Activated CD8-positive, alpha-beta memory T cell treated with anti-CD3 and anti-CD28 coated beads for 4 hours (primary cell): ENCODE measurements around the gene C5orf58.
A peak's percentile ranks its signal among the peaks of the same experiment; 100 is the strongest.
"Not testable (repeated sequence)": the region's sequence is repeated elsewhere in the genome, so short reads cannot be mapped to it uniquely, and the experiment has no call there.

Source experiments
- DNase-seq, 2 donors: peaks; one replicate each; pipeline ENCODE4 v3.0.0-alpha.2; 2020; ENCODE audit warnings: low read depth in 2 of 2

Gene C5orf58

DNA sequence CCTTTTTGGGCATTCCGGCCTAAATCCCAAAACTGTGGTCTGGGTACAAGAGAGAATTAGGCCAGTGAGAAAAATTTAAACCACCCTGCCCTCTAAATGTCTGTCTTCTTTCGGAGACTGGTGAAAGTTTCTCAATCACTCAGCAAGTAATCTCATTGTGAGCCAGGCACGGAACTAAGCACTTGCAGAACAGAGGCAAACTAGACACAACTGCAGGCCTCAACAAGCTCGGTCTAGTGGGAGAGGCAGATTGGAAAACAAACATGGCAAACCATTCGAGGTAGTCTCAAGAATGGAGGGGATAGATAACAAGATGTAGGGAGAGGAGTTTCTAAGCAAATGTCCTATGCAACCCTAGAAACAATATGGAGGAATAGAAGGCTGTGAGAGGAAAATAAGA is 8.9 kb upstream of the C5orf58 start:
- no peak for DNase-seq

DNA sequence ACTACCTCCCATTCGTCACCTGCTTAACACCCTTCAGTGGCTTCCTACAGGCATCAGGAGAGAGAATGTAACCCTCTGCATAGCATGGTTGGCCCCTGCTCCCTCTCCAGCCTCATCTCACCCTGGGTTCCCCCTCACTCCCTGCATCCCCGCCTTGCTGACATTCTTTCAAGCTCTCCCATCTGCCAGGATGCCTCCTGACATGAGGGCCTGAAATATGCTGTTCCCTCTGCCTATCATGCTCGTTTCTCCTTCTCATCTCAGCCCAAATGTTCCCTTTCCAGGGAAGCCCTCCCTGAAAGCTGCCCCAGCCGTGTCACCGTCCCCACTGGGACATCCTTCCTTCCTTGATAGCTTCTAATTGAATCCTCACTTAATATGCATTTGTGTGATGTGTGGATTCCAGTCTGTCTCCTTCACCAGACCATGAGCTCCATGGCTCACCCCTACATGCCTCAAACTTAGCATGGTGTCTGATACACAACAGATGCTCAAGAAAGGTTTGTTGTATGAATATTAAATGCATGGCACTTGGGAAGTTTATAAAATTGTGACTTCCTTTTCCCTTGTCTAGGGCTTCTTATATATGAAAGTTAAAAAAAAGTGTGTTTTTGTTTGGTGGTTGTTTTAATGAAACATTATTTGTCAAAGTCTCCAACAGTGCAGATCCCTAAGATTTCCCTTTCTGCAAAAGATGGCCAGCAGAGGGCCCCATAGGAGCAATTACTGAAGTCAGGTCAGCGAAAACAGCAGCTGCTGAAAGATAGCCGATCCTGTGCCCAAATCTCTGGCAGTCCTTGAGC is 7.3 kb upstream of the C5orf58 start:
- DNase-seq = peak; percentile 55 to 63

DNA sequence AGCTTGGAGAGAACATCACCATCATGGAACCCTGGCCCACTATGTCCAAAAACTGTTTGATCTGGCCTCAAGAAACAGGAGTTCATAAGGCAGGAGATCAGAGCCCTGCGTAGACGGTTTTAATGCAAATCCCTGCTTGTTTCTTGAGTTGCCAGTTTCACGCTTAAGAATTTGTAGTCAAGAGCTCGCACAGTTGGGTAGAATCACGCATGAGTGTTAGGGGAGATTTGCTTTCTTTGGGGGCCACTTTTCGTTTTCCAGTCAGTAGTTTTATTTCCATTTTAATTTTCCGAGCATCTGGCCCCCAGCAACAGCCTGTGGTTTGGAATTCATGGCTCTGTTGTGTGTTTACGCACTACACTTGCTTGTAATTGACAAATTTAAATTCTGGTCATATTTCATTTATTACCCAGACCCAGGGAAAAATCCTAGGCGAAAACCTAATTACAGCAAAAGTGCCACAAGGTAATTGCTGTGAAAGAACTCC is 6.6 kb upstream of the C5orf58 start:
- DNase-seq = no peak

DNA sequence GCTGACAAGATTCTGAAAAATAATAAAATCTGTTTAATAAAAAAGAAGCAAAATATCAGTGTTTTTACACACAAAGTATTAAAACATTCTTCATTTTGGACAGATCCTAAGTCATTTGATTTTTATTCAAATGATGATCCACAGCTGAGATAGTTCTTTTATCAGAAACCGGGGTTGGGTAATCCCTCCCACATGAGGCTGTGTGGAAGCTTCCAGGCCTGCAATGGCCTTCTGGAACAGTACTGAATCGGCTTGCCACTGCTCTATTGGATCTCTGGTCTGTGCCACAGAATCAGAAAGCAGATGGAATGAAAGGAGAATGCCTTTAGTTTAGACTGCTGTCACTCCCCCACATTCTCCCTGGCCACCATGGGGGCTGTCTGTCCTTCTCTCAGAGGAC is 6.1 kb upstream of the C5orf58 start:
- no peak for DNase-seq

DNA sequence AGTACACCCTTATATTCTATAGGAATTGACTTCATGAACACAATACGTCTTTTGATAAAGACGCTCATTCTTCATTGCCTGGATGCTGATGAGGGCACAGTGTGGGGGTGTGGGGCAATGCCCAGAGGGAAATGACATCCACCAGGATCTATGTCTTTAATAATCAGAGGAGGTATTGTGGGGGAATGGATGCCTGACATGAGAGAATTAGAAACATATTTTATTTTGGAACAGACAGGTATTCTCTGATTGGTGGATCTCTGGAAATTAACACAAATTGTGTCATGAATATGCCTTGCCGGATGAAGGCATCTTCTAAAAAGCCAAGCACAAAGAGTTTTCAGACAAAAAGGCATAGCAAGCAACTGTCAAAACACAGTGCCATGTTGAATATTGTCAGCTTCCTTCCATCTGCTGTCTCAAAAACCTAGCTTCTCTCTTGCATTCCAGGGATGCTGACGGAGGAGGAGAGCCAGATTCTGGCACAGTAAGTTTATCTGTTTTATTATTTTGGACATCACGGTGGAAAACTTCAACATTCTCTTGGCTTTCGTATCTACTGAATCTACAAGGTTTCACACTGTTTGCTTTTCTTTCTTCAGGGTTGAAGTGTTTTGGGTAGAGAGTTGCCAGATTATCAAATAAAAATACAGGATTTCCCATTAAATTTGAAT is 3.9 kb upstream of the C5orf58 start:
- no peak for DNase-seq

DNA sequence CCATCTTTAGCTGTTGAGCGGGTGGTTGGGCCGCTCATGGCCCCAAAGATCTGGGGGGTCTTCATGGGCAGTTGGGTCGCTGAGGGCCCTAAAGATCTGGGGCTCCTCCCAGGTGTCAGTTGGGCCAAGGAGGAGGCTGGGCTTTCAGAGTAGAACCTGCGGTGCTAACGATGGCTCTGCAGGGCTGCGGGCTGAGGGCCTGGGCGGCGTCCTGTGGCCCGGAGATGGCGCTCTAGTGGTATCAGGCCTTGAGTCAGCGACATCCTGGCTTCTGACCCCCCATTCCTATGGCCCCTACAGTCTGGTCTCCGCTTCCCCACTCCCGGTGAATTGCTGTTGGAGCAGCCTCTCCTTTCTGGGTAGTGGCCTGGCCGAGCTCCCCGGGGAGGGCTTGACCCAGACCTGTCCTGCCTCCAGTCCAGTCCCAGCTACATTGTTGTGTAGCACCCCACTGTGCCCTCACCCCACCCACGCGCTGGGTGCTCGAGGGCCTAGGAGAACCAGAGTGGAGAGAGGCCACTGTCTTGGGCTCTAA is 640 bp downstream of the C5orf58 start:
- no peak for DNase-seq

DNA sequence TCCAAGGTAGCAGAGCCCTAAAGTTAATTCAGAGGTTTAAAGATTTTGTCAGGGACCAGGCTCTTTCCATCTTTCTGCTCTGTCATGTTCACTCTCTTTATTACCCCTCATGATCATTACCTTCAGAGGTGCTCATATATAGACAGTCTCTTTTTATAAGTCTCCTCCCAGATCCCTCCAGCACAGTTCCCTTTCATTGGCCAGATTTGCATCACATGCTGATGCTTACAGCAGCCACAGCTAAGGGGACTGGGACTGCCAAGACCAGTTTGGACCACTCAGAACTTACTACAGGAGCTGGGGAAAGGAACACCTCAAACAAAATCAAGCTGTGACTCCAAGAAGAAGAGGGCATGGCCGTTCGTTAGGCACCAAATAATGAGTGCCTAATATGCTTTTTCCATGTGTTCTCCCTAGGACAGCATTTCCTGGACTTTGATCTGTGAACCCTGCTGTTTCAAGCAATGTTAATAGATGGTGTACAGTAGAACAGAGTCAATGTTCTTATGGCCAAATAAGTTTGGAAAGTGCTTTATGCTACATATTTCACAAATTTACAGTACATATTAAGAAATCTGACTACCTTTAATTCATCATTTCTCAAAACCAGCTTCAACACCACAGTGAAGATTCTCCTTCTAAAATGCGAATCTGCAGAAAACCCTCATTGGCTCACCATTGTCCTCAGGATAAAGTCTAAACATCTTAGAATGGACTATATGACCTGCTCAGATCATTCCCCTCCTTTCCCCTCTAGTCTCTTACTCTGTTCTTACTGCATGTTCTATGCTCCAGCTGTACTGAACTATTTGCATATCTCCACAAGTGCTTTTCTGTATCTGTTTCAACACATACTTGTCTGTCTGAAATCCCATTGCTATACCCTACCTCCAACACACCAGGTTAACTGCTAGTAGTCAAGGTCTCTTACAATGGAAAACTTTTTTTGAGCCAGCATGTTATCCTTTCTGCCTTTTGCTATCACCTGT is 3.4 kb downstream of the C5orf58 start:
- DNase-seq = no peak

DNA sequence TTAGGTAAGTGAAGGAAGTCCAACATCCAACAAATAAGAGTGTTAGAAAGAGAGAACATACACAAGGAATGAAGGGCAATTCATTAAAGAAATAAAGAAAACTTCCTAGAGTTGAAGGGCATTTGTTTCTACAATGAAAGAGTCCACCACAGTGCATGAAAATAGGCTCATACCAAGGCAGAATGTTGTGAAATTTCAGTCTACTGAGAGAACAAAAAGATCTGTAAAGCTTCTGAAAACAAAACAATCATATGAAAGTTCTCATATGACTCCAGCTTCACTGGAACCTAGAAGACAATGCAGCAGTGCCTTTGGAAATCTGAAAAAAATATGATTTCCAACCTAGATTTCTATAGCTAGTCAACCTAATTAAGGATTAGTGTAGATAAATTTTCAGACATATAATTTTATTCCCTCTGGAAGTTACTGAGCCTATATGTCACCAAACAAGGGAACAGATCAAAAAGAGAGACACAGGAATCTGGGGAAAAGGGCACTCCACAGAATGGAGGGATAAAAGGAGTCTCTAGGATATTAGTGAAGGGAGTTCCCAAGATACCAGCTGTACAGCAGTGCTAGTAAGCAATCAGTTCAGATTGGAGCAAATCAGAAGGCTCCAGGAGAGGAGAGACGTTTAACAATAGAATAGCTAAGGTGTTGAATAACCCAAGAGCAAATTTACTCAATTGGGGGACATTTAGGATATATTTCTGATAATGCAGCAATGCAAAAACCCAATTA is 5.8 kb downstream of the C5orf58 start:
- DNase-seq = no peak

DNA sequence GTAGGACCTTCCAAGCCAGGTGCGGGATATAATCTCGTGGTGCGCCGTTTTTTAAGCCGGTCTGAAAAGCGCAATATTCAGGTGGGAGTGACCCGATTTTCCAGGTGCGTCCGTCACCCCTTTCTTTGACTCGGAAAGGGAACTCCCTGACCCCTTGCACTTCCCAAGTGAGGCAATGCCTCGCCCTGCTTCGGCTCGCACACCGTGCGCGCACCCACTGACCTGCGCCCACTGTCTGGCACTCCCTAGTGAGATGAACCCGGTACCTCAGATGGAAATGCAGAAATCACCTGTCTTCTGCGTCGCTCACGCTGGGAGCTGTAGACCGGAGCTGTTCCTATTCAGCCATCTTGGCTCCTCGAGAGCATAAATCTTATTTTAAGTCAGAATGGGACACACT is 12.7 kb downstream of the C5orf58 start:
- not testable (repeated sequence) for DNase-seq

DNA sequence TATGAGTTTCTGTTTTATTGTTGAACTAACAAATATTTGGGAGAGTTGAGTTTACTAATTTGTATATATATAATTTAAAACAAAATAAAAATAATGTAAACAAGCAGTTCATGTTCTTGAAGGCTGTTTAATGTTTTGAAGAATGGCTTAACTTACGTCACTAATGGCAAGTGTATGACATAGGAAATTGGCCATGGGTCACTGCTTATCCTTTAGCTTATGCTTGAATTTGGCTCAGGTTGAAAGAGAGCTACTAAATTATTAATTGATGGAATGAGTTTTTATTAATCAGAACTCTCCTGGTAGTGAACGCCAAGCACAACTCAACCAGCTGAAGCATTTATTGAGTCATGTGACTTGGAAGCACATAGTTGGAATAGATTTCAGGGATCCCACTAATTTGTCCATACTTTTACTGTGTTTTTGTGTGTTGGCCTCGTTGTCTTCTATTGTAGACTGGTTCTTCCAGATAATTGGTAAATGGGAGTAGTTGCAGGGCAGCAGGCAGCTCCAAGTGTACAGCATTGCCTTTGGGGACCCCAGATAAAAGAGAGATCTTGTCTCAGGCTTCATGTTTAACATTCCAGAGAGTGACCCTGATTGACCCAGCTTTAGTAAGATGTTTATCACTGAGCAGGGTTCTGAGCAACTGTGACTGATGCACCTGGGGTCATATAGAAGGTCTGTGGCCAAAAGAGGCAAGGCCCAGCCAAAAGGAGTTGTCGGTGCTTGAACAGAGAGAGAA is 13.5 kb downstream of the C5orf58 start:
- no peak for DNase-seq

DNA sequence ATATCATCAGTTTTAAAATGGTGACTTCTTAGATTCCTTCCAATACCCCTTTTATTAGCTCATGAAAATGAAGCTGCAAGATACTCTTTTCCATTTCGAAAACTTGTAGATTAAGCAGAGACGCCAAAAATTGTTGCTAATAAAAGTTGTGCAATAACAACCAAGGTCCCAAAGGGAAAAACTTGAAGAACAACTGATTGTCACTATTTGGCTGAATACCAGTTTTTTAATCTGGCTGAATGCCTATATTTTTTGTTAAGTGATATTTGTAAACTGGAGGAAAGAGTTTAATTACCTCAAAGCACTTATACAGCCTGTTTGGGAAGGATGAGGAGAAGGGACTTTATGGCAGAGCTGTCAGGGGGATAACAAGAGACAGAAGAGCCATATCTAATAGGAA is 14.6 kb downstream of the C5orf58 start:
- DNase-seq = no peak

DNA sequence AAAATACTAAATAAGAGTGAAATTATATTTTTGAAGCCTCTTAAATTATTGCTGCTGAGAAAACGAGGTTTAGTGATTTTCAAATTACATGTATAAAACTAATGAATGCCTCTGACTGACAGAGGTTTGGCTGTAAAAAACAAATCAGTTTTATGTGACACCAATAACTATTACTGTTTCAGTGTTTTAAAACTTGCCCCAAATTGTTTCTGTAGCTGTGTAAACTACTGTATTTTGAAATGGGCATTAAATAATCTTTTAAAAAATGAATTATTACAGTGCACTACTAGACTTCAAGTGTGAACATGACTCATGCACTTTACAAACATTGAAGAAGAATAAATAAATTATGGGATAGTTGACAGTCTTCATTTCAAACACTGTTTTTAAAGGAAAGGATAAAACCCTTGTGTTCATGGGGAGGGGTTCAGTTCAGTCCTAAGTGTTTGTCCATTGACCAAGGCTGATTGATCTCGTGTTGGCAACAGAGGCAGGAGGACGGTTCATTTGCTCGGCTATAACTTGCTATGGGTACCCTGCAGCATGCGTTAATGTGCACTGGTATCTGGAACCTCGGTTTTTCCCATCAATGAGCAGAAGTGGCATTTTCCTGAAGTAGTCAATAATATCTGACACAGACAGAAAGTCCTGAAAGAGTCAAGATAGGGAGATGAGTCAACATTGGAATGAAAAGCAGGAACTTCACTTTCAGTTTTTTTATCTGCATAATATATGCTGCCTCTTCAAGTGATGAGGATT is 15.6 kb downstream of the C5orf58 start:
- no peak for DNase-seq

DNA sequence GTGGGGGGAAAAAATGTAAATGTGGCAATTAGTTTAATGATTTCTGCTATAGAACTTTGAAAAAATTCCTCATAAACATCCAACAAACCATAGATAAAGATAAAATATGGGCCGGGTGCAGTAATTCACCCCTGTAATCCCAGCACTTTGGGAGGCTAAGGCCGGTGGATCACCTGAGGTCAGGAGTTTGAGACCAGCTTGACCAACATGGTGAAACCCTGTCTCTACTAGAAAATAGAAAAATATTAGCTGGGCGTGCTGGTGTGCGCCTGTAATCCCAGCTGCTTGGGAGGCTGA is 16.1 kb downstream of the C5orf58 start:
- DNase-seq = not testable (repeated sequence)

DNA sequence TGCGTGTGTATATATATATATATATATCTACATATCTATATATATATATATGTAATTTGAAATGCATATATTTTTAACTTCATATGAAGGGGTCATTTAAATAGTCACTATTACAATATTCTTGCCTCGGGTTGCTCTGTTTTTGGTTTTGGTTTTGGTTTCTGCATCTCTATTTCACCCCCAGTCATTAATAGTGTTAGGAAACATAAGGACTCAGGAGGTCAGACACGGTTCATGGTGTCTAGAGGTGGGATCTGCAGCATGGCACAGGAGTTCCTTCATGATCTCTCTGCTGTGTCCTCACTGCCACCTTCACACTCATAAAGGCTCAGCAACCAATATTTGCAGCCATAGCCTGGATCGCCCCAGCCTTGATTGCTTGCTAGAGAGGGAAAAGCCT is 16.6 kb downstream of the C5orf58 start:
- DNase-seq = no peak

DNA sequence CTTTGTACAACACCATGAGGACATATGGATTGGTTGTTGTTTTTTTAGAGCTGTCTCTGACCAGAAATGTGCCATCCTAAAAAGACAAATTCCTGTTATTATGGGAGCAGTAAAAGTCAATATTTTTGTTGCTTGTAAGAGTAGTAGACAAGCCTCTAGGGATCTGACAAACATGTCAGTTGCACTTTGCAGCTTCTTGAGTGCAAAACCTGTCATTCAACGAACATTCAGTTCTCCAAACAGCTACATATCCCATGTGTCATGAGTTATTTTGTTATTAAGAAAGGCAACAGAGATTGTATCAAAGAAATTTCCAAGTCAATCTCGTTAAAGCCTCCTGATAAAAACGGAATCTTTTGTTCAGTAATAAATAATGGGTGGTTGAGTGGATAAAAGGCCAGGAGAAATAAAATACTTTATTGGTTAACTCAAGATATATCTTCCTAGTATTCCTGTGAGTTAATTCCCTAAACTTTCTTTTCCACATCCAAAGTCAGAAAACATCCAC is 18.1 kb downstream of the C5orf58 start:
- no peak for DNase-seq

DNA sequence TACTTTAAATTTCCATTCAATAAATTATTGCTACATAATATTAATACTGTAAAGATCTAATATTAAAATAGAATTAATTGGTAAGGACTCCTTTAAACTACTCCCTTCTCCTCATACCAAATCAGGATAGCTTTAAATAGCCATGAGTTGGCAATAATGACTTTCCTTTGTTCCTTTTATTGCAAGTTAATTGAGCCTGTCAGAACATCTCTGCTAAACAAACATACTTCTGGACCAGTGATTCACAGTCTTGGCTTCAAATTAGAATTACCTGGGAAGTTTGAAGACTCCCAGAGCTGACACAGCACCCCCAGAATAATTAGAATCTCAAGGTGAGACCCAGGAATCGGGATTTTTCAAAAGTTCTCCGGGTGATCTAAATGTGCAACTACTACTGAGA is 18.7 kb downstream of the C5orf58 start:
- no peak for DNase-seq

DNA sequence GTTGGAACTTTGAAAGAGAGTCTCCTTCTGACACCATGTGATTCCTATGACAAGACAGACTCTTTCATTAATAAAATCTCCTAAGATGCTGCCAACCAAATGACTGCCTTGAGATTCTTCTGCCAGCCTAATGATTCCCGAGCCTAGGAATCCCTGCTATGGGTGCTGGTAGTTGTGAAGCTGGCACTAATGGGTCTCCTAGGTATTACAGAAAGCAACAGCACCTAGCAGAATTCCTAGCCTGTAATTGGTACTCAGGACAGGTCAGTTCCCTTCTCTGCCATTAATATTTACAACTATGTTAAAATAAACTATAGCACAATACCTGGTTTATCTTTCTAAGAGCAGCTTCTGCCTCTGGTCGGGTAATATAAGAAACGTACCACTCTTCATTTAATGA is 19.3 kb downstream of the C5orf58 start:
- DNase-seq = no peak

DNA sequence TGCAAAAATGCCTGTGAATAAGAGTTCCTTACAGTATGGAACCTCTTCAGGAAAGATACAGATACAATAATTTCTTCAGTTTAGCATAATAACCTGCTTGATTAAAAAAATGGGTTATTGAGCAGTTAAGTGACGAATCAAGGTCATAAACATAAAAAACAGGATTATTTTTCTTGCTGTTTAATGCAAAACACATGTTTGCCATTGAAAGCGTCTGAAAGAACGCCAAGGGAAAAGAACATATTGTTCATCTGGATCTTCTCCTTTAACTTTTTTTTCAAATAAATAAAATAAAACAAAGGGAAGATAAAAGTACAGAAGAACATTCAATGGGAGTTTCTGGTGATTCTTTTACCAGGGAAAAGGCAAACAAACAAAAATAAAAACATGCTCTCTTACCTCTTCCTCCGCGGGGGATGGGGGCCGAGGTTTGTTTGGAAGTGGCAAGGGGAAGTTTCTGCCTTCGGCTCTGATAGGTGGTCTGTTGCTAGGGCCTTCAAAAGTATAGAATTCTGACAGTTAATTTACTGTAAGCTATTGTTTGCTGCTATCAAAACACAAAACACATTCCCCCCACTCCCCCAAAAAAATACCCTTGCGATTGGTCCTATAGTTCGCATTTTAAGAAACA is 20.1 kb downstream of the C5orf58 start:
- DNase-seq = no peak

DNA sequence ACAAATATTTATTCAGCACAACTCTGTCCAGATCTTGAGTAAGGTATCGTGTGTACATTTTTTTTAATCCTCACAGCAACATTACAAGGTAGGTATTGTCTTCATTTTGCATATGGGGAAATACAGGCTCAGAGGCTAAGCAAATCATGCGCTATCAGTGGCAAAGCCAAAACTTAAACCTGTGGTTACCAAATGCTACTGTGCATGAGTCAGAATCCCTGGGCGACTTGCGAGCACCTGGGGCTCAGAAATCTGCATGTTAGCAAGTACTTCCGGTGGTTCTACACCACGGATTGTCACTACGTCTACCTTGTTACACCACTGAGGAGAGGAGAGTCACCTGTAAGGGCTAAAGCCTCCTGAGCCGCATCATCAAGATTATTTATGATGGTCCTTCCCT is 21.3 kb downstream of the C5orf58 start:
- peak in 1 of 2 donors; percentile 67 for DNase-seq
